ENCODE measurements around the gene IL1R1. TPM values are rescaled to one million over a fixed set of nuclear protein-coding genes. Genes with fewer than 3 reads are reported as not detected.

Gene IL1R1
- polyA plus RNA-seq, 1 donor from 2014 or later: not detected

- Histone ChIP-seq H3K4me3 (ENCODE audit: low read length) (no peak overlapping the region), H3K27ac (ENCODE audit: low read length) (no peak overlapping the region), H3K27me3 (ENCODE audit: insufficient read depth, low read depth, low read length) (no peaks in the 10 kb centered on the region), H3K36me3 (ENCODE audit: insufficient read depth, low read length) (no peaks in the 10 kb centered on the region), H3K9ac (ENCODE audit: low read length) (no peak overlapping the region), H3K79me2 (replicated peaks; ENCODE audit: insufficient read depth, low read length) (no peaks in the 10 kb centered on the region), H2AFZ (ENCODE audit: low read depth, low read length) (no peak overlapping the region), H3F3A (ENCODE audit: insufficient read depth, low read length, poor library complexity, severe bottlenecking) (no peaks in the 10 kb centered on the region), H3K9me3 (ENCODE audit: low read length) (no peaks in the 10 kb centered on the region), H4K20me1 (ENCODE audit: insufficient read depth) (no peaks in the 10 kb centered on the region), H3K9me2 (ENCODE audit: insufficient read depth, low read length) (no peaks in the 10 kb centered on the region), H3K4me2 (ENCODE audit: low read length) (no peak overlapping the region)
- no peak for TF ChIP-seq CTCF (IDR thresholded peaks at IDR 0.05; ENCODE audit: poor library complexity, severe bottlenecking)
- TF ChIP-seq EP300 (conservative IDR thresholded peaks at IDR 0.05; ENCODE audit: poor library complexity, severe bottlenecking): no peak
Observed at GRCh38 chr2:102158011-102158755, 15.6 kb downstream of the IL1R1 start.

GRCh38 chr2:102159295-102159694 lies 16.7 kb downstream of the IL1R1 start:
- TF ChIP-seq SMC3 (conservative IDR thresholded peaks at IDR 0.05; ENCODE audit: poor library complexity) (no peak), MXI1 (conservative IDR thresholded peaks at IDR 0.05; ENCODE audit: poor library complexity, severe bottlenecking) (no peak), EP300 (conservative IDR thresholded peaks at IDR 0.05; ENCODE audit: poor library complexity, severe bottlenecking) (no peak), POLR2AphosphoS5 (IDR thresholded peaks at IDR 0.05) (no peak), EZH2 (IDR thresholded peaks at IDR 0.05; ENCODE audit: borderline replicate concordance, insufficient read depth, low read length, poor library complexity, severe bottlenecking) (no peak), RAD21 (conservative IDR thresholded peaks at IDR 0.05) (no peak), TAF1 (IDR thresholded peaks at IDR 0.05; ENCODE audit: low read depth) (no peak), REST (IDR thresholded peaks at IDR 0.05; ENCODE audit: borderline replicate concordance) (no peak), CTCF (IDR thresholded peaks at IDR 0.05; ENCODE audit: poor library complexity, severe bottlenecking) (no peak)
- Histone ChIP-seq H3K9me2 (ENCODE audit: insufficient read depth, low read length) (no peaks in the 10 kb centered on the region), H3K79me2 (replicated peaks; ENCODE audit: insufficient read depth, low read length) (no peaks in the 10 kb centered on the region), H3K4me2 (ENCODE audit: low read length) (no peak overlapping the region), H3K27ac (ENCODE audit: low read length) (no peak overlapping the region), H2AFZ (ENCODE audit: low read depth, low read length) (no peak overlapping the region), H4K20me1 (ENCODE audit: insufficient read depth) (no peaks in the 10 kb centered on the region), H3K9me3 (ENCODE audit: low read length) (no peaks in the 10 kb centered on the region), H3F3A (ENCODE audit: insufficient read depth, low read length, poor library complexity, severe bottlenecking) (no peaks in the 10 kb centered on the region), H3K4me3 (ENCODE audit: low read length) (no peak overlapping the region), H3K36me3 (ENCODE audit: insufficient read depth, low read length) (no peaks in the 10 kb centered on the region), H3K27me3 (ENCODE audit: insufficient read depth, low read depth, low read length) (no peaks in the 10 kb centered on the region), H3K9ac (ENCODE audit: low read length) (no peak overlapping the region)
